HCT116 (cell line): ENCODE measurements around the gene THAP11.

Experiments
- POLR2A ChIP-seq: IDR thresholded peaks from 2 replicates; pipeline ENCODE4 v1.7.0; 2011; ENCODE audit warnings: borderline replicate concordance; ENCODE audit not compliant: insufficient read depth, insufficient read length; ENCODE audit errors: extremely low read depth
- TF ChIP-seq, protein P1 (sequence below), 3 experiments: fragments of 200-600 bp in 1 of 3; sonication (generic) in 1 of 3; IDR thresholded peaks in 2 of 3; conservative IDR thresholded peaks in 1 of 3; 2 replicates each; pipeline ENCODE4 v1.5.1; 2012 to 2017; ENCODE audit warnings: low read depth in 2 of 3, low read length in 2 of 3, antibody characterized with exemption in 1 of 3, borderline replicate concordance in 1 of 3, control low read depth in 1 of 3, mild to moderate bottlenecking in 1 of 3, mixed read lengths in 1 of 3, mixed run types in 1 of 3, moderate library complexity in 1 of 3; ENCODE audit not compliant: insufficient read depth in 1 of 3

DNA sequence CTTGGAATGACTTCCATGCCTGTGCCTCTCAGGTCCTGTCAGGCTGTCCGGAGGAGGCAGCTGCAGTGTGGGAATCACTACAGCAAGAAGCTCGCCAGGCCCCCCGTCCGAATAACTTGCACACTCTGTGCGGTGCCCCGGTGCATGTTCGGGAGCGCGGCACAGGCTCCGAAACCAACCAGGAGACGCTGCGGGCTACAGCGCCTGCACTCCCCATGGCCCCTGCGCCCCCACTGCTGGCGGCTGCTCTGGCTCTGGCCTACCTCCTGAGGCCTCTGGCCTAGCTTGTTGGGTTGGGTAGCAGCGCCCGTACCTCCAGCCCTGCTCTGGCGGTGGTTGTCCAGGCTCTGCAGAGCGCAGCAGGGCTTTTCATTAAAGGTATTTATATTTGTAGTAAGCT, 43.9 kb downstream of the THAP11 start:
- TF ChIP-seq POLR2A, result no peak
- TF ChIP-seq, protein P1, sequence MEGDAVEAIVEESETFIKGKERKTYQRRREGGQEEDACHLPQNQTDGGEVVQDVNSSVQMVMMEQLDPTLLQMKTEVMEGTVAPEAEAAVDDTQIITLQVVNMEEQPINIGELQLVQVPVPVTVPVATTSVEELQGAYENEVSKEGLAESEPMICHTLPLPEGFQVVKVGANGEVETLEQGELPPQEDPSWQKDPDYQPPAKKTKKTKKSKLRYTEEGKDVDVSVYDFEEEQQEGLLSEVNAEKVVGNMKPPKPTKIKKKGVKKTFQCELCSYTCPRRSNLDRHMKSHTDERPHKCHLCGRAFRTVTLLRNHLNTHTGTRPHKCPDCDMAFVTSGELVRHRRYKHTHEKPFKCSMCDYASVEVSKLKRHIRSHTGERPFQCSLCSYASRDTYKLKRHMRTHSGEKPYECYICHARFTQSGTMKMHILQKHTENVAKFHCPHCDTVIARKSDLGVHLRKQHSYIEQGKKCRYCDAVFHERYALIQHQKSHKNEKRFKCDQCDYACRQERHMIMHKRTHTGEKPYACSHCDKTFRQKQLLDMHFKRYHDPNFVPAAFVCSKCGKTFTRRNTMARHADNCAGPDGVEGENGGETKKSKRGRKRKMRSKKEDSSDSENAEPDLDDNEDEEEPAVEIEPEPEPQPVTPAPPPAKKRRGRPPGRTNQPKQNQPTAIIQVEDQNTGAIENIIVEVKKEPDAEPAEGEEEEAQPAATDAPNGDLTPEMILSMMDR (IDR thresholded peaks at IDR 0.05 in 2 of 3, conservative IDR thresholded peaks at IDR 0.05 in 1 of 3; ENCODE audit: borderline replicate concordance in 1 of 3, insufficient read depth in 1 of 3, low read depth in 2 of 3, low read length in 2 of 3), result no peak
